Measurements from ENCODE around the gene HIPK1. TPM values are rescaled to one million over a fixed set of nuclear protein-coding genes. Genes with fewer than 3 reads are reported as not detected.

HIPK1 gene
- total and polyA plus RNA-seq, 3 donors from 2014 or later: 102 to 128 (median 116) TPM

DNA sequence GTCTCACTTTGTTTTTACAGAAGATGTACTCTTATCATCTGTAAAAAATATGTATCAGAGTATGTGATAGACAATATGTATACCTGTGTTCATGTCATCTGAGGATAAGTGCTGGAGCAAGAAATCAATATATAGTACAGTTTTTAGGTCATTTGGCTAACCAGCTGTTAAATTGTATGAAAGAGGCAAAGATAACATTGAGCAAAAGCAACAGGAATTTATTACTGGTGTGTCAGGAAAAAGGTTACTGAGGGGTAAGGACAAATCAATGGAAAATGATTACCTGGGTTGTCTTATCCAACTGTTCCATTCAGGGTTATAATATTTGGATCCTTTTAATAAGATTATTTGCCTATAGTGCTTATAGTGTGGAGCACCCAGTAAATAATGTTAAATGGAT is 4.9 kb downstream of the HIPK1 start:
- Histone ChIP-seq H3K27ac (no peak overlapping the region), H3K4me3 (no peak overlapping the region), H3K27me3 (no peaks in the 10 kb centered on the region), H3K9me3 (no peaks in the 10 kb centered on the region), H3K36me3 (ENCODE audit: low read depth, missing control alignments) (no peaks in the 10 kb centered on the region), H3K4me1 (peaks cover 35% of the 10 kb centered on the region)
- no peak for DNase-seq
- TF ChIP-seq, protein P1, sequence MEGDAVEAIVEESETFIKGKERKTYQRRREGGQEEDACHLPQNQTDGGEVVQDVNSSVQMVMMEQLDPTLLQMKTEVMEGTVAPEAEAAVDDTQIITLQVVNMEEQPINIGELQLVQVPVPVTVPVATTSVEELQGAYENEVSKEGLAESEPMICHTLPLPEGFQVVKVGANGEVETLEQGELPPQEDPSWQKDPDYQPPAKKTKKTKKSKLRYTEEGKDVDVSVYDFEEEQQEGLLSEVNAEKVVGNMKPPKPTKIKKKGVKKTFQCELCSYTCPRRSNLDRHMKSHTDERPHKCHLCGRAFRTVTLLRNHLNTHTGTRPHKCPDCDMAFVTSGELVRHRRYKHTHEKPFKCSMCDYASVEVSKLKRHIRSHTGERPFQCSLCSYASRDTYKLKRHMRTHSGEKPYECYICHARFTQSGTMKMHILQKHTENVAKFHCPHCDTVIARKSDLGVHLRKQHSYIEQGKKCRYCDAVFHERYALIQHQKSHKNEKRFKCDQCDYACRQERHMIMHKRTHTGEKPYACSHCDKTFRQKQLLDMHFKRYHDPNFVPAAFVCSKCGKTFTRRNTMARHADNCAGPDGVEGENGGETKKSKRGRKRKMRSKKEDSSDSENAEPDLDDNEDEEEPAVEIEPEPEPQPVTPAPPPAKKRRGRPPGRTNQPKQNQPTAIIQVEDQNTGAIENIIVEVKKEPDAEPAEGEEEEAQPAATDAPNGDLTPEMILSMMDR (IDR thresholded peaks at IDR 0.05): no peak
- TF ChIP-seq POLR2A (IDR thresholded peaks at IDR 0.05): no peak
- intact Hi-C loops (cut with DNase I; ENCODE audit: low total_unique reads): no loop called here

DNA sequence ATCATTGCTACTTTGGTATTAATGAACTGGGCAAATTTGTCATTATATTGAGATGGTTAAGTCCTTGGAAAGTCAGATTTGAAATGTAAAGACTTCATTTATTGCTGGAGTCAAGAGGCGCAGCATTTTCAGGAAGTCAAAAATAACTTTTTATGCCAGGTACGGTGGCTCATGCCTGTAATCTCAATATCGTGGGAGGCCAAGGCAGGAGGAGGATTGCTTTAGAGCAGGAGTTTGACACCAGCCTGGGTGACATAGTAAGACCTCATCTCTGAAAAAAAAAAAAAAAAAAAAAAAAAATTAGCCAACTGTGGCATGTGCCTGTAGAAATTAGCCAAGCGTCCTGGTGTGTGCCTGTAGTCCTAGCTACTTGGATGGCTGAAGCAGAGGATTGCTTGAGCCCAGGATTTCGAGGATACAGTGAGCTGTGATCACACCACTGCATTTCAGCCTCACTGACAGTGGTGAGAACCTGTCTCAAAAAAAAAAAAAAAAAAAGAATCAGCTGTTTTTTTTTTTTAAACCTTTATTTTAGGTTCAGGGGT is 5.5 kb downstream of the HIPK1 start:
- H3K9me3 ChIP-seq: no peaks in the 10 kb centered on the region
- no peak for DNase-seq
- no peaks in the 10 kb centered on the region for H3K36me3 ChIP-seq (ENCODE audit: low read depth, missing control alignments)
- TF ChIP-seq, protein P1 (IDR thresholded peaks at IDR 0.05): no peak
- no peak for TF ChIP-seq POLR2A (IDR thresholded peaks at IDR 0.05)
- H3K4me1 ChIP-seq: peaks cover 40% of the 10 kb centered on the region
- WGBS, 2 donors: 80 to 81% methylated on average over 5 of the region's 5 CpGs
- H3K27ac ChIP-seq: peak overlapping the region in 1 of 2 donors; percentile 44
- H3K4me3 ChIP-seq: no peak overlapping the region
- no peaks in the 10 kb centered on the region for H3K27me3 ChIP-seq
- intact Hi-C loops (cut with DNase I; ENCODE audit: low total_unique reads): no loop called here

DNA sequence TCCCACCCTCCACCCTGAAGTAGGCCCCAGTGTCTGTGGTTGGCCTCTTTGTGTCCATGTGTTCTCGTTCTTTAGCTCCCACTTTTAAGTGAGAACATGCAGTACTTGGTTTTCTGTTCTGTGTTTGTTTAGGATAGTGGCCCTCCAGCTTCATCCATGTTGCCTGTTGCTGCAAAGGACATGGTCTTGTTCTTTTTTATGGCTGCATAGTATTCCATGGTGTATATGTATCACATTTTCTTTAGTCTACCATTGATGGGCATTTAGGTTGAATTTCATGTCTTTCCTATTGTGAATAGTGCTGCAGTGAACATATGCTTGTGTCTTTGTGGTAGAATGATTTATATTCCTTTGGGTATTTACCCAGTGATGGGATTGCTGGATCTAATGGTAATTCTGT is 6.1 kb downstream of the HIPK1 start:
- TF ChIP-seq, protein P1 (IDR thresholded peaks at IDR 0.05): no peak
- no peak for TF ChIP-seq POLR2A (IDR thresholded peaks at IDR 0.05)
- H3K27ac ChIP-seq: peak overlapping the region in 1 of 2 donors; percentile 44
- intact Hi-C loops (cut with DNase I; ENCODE audit: low total_unique reads): no loop called here
- 65 to 68% methylated on average over 1 of the region's 1 CpG for WGBS, 2 donors
- no peaks in the 10 kb centered on the region for H3K9me3 ChIP-seq
- H3K36me3 ChIP-seq (ENCODE audit: low read depth, missing control alignments): no peaks in the 10 kb centered on the region
- H3K27me3 ChIP-seq: no peaks in the 10 kb centered on the region
- H3K4me1 ChIP-seq: peaks cover 41% of the 10 kb centered on the region
- no peak for DNase-seq
- no peak overlapping the region for H3K4me3 ChIP-seq

DNA sequence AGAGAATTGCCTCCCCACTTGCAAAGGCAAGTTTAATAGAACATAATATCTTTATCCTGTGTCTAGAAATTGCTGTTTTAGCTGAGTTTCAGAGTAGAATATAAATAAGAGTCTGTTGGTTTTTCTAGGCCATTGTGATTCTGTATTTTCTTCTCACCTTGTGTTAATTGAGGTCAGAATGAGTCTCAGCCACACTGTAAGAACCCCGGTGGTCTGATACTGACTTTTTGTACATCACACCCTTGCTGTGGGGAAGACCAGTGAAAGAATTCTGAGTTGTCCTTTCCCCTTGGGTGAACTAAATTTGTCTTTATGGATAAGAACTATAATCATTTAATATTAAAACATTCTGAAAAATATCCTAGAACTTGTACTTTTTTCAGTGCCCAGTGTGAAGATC is 6.8 kb downstream of the HIPK1 start:
- H3K4me3 ChIP-seq: no peak overlapping the region
- no peaks in the 10 kb centered on the region for H3K9me3 ChIP-seq
- no peak overlapping the region for H3K27ac ChIP-seq
- intact Hi-C loops (cut with DNase I; ENCODE audit: low total_unique reads): no loop called here
- no peak for DNase-seq
- peaks cover 42% of the 10 kb centered on the region for H3K4me1 ChIP-seq
- TF ChIP-seq, protein P1 (IDR thresholded peaks at IDR 0.05): no peak
- TF ChIP-seq POLR2A (IDR thresholded peaks at IDR 0.05): no peak
- no peaks in the 10 kb centered on the region for H3K36me3 ChIP-seq (ENCODE audit: low read depth, missing control alignments)
- WGBS, 2 donors: 59 to 70% methylated on average over 1 of the region's 1 CpG
- no peaks in the 10 kb centered on the region for H3K27me3 ChIP-seq

DNA sequence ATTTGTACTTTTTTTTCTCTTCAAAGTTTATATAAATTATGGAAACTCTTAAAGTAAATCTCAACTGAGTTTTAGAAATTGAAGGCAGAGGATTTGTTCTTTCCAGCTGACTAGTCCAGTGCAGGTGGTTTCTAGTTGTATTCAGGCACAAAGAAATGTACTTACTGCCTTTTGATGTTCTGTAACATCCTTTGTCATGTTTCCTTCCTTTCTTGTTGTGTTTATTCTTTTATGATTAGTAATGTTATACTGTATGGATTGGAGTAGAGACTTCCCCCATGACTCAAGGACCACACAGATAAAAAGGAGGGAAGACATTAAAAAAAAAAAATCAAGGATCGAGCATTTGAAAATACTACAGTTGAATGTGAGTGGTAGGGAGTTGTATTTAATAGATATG is 8.0 kb downstream of the HIPK1 start:
- H3K27ac ChIP-seq: no peak overlapping the region
- no peak for TF ChIP-seq POLR2A (IDR thresholded peaks at IDR 0.05)
- TF ChIP-seq, protein P1 (IDR thresholded peaks at IDR 0.05): no peak
- intact Hi-C loops (cut with DNase I; ENCODE audit: low total_unique reads): no loop called here
- H3K4me3 ChIP-seq: no peak overlapping the region
- H3K36me3 ChIP-seq (ENCODE audit: low read depth, missing control alignments): no peaks in the 10 kb centered on the region
- no peaks in the 10 kb centered on the region for H3K27me3 ChIP-seq
- DNase-seq: no peak
- 62 to 67% methylated on average over 1 of the region's 1 CpG for WGBS, 2 donors
- peaks cover 31% of the 10 kb centered on the region for H3K4me1 ChIP-seq
- H3K9me3 ChIP-seq: no peaks in the 10 kb centered on the region

Measured in testis (tissue), 3 donors.